PC-3 (cell line): Measurements from ENCODE around the gene CASP6. TPM values are rescaled to one million over a fixed set of nuclear protein-coding genes. Genes with fewer than 3 reads are reported as not detected.

Experiments used
- ATAC-seq: fragments of 200-7000 bp; cut with Tn5 transposase; 2 replicates; pipeline ENCODE4 v1.9.1; 2020; ENCODE audit warnings: mild to moderate bottlenecking, moderate library complexity
- BruUV-seq: library from RNA; stranded (reverse); fragments of 400-500 nt; replicated peaks from 2 replicates; lab custom pipeline; 2021; lab: Mats Ljungman, UMichigan
- CTCF ChIA-PET: fragments of 300-600 bp; sonication (Branson Sonifier 250); formaldehyde crosslinking; loops from one replicate; lab custom pipeline; 2022; ENCODE audit warnings: antibody characterized with exemption; lab: Charles Lee
- POLR2A ChIA-PET: fragments of 300-600 bp; sonication (Branson Sonifier 250); formaldehyde crosslinking; loops from one replicate; lab custom pipeline; 2022; ENCODE audit warnings: antibody characterized with exemption; ENCODE audit not compliant: unreplicated experiment; lab: Charles Lee
- DNase-seq: peaks from one replicate; pipeline ENCODE4 v3.0.0-alpha.2; 2015
- H2AFZ ChIP-seq: fragments of 300-600 bp; sonication (generic); 2 replicates; pipeline ENCODE4 v1.6.0; 2016; ENCODE audit warnings: antibody characterized with exemption, low read length
- H3F3A ChIP-seq: fragments of 300-600 bp; sonication (generic); one replicate; pipeline ENCODE4 v1.6.0; 2017; ENCODE audit warnings: antibody characterized with exemption, low read length, control low read depth, mild to moderate bottlenecking; ENCODE audit not compliant: unreplicated experiment
- H3K27ac ChIP-seq: fragments of 300-600 bp; sonication (generic); 2 replicates; pipeline ENCODE4 v1.5.1; 2016; ENCODE audit warnings: mild to moderate bottlenecking, low read length
- H3K27me3 ChIP-seq: fragments of 300-600 bp; sonication (generic); 2 replicates; pipeline ENCODE4 v1.6.1; 2016; ENCODE audit warnings: low read length, mixed read lengths
- H3K36me3 ChIP-seq: fragments of 300-600 bp; sonication (generic); 2 replicates; pipeline ENCODE4 v1.6.1; 2016; ENCODE audit warnings: low read depth, mixed run types, low read length, mixed read lengths
- H3K4me1 ChIP-seq: fragments of 300-600 bp; sonication (generic); 2 replicates; pipeline ENCODE4 v1.5.1; 2016; ENCODE audit warnings: low read length; ENCODE audit not compliant: insufficient read depth
- H3K4me2 ChIP-seq: fragments of 300-600 bp; sonication (generic); 2 replicates; pipeline ENCODE4 v1.6.0; 2016; ENCODE audit warnings: low read length
- H3K4me3 ChIP-seq: fragments of 300-600 bp; sonication (generic); 2 replicates; pipeline ENCODE4 v1.5.1; 2016; ENCODE audit warnings: mild to moderate bottlenecking, low read length, mixed read lengths
- H3K79me2 ChIP-seq: fragments of 300-600 bp; sonication (generic); 2 replicates; pipeline ENCODE4 v1.6.1; 2017; ENCODE audit warnings: low read length, mixed read lengths
- H3K9ac ChIP-seq: fragments of 300-600 bp; sonication (generic); 2 replicates; pipeline ENCODE4 v1.6.0; 2016; ENCODE audit warnings: mild to moderate bottlenecking, low read length
- H3K9me2 ChIP-seq: fragments of 300-600 bp; sonication (generic); replicated peaks from 2 replicates; pipeline ENCODE4 v1.6.1; 2016; ENCODE audit warnings: mixed run types, low read length, mixed read lengths
- H3K9me3 ChIP-seq: fragments of 300-600 bp; sonication (generic); 2 replicates; pipeline ENCODE4 v1.6.1; 2016; ENCODE audit warnings: low read length, mixed read lengths
- H4K20me1 ChIP-seq: fragments of 300-600 bp; sonication (generic); 2 replicates; pipeline ENCODE4 v1.6.1; 2016; ENCODE audit warnings: low read length, mixed read lengths
- CTCF ChIP-seq: fragments of 300-600 bp; sonication (generic); conservative IDR thresholded peaks from 2 replicates; pipeline ENCODE4 v1.5.1; 2017; ENCODE audit warnings: antibody characterized with exemption, low read depth, mild to moderate bottlenecking, low read length
- EZH2 ChIP-seq: fragments of 300-600 bp; sonication (generic); IDR thresholded peaks from one replicate; pipeline ENCODE4 v1.6.1; 2017; ENCODE audit warnings: antibody characterized with exemption, mild to moderate bottlenecking, low read length; ENCODE audit not compliant: unreplicated experiment
- EZH2phosphoT487 ChIP-seq: fragments of 300-600 bp; sonication (generic); IDR thresholded peaks from 2 replicates; pipeline ENCODE4 v1.6.1; 2018; ENCODE audit warnings: mild to moderate bottlenecking, antibody characterized with exemption, low read length, borderline replicate concordance
- intact Hi-C: fragments of 100-400 bp; cut with micrococcal nuclease; formaldehyde crosslinking; loops from 2 replicates; pipeline ENCODE4 v1.9.0; 2023
- total RNA-seq: library from RNA; depleted of rRNA; stranded (reverse); fragments of >200 nt; gene quantifications from 2 replicates; pipeline ENCODE4 v1.2.3, GENCODE V29; 2014

The CASP6 gene
- total RNA-seq, 1 experiment from 2014 or later, result 33.7 TPM

- no peaks in the 10 kb centered on the region for H3K36me3 ChIP-seq
- H3K27ac ChIP-seq, result no peak overlapping the region
- no peaks in the 10 kb centered on the region for H3F3A ChIP-seq
- H3K9me3 ChIP-seq, result no peaks in the 10 kb centered on the region
- intact Hi-C loops, result no loop called here
- H3K79me2 ChIP-seq, result no peaks in the 10 kb centered on the region
- ATAC-seq (no peak), DNase-seq (no peak)
- H3K4me1 ChIP-seq, result no peaks in the 10 kb centered on the region
- no peak overlapping the region for H3K9ac ChIP-seq
- H3K4me2 ChIP-seq, result no peak overlapping the region
- no TSS peak for BruUV-seq
- ChIA-PET CTCF (no interaction called here), POLR2A (no interaction called here)
- H3K4me3 ChIP-seq, result no peak overlapping the region
- no peaks in the 10 kb centered on the region for H3K27me3 ChIP-seq
- no peaks in the 10 kb centered on the region for H4K20me1 ChIP-seq
- H2AFZ ChIP-seq, result no peak overlapping the region
- TF ChIP-seq CTCF (no peak), EZH2phosphoT487 (no peak), EZH2 (no peak)
- H3K9me2 ChIP-seq, result no peaks in the 10 kb centered on the region
Observed at GRCh38 chr4:109748114-109748513, 44.9 kb upstream of the CASP6 start.

GRCh38 chr4:109746728-109747127 is 43.5 kb upstream of the CASP6 start:
- Histone ChIP-seq H3F3A (no peaks in the 10 kb centered on the region), H3K4me1 (no peaks in the 10 kb centered on the region), H4K20me1 (no peaks in the 10 kb centered on the region), H3K27ac (no peak overlapping the region), H3K36me3 (no peaks in the 10 kb centered on the region), H3K27me3 (no peaks in the 10 kb centered on the region), H3K79me2 (no peaks in the 10 kb centered on the region), H3K9me2 (no peaks in the 10 kb centered on the region), H3K9me3 (no peaks in the 10 kb centered on the region), H3K4me3 (no peak overlapping the region), H3K9ac (no peak overlapping the region), H2AFZ (no peak overlapping the region), H3K4me2 (no peak overlapping the region)
- TF ChIP-seq CTCF (no peak), EZH2phosphoT487 (no peak), EZH2 (no peak)
- no TSS peak for BruUV-seq
- intact Hi-C loops, result no loop called here
- ATAC-seq, result no peak
- CTCF ChIA-PET, result no interaction called here
- DNase-seq, result no peak
- POLR2A ChIA-PET, result no interaction called here

GRCh38 chr4:109745830-109746229 is 42.6 kb upstream of the CASP6 start:
- Histone ChIP-seq H3K4me3 (no peak overlapping the region), H2AFZ (no peak overlapping the region), H3K4me1 (no peaks in the 10 kb centered on the region), H3F3A (no peaks in the 10 kb centered on the region), H3K79me2 (no peaks in the 10 kb centered on the region), H3K36me3 (no peaks in the 10 kb centered on the region), H3K9ac (no peak overlapping the region), H3K9me2 (no peaks in the 10 kb centered on the region), H3K4me2 (no peak overlapping the region), H3K27me3 (no peaks in the 10 kb centered on the region), H3K9me3 (no peaks in the 10 kb centered on the region), H3K27ac (no peak overlapping the region), H4K20me1 (no peaks in the 10 kb centered on the region)
- BruUV-seq, result no TSS peak
- no peak for ATAC-seq
- TF ChIP-seq CTCF (no peak), EZH2phosphoT487 (no peak), EZH2 (no peak)
- intact Hi-C loops, result no loop called here
- POLR2A ChIA-PET, result no interaction called here
- CTCF ChIA-PET, result no interaction called here
- DNase-seq, result no peak
